HUES48 (cell line): ENCODE results near the gene CAPZA1.
A peak's percentile ranks its signal among the peaks of the same experiment; 100 is the strongest.
"Not testable (repeated sequence)": the region's sequence is repeated elsewhere in the genome, so short reads cannot be mapped to it uniquely, and the experiment has no call there.

ENCODE experiments used
- H3K27ac ChIP-seq: one replicate; pipeline ENCODE4 v1.7.0; 2013; ENCODE audit warnings: low read depth, low read length, inconsistent platforms
- H3K27me3 ChIP-seq: 2 replicates; pipeline ENCODE4 v1.6.1; 2013; ENCODE audit warnings: mild to moderate bottlenecking, low read length; ENCODE audit not compliant: control insufficient read depth, insufficient read depth
- H3K36me3 ChIP-seq: 2 replicates; pipeline ENCODE4 v1.6.1; 2013; ENCODE audit warnings: low read length; ENCODE audit not compliant: control insufficient read depth, insufficient read depth
- H3K4me1 ChIP-seq: 2 replicates; pipeline ENCODE4 v1.6.1; 2013; ENCODE audit warnings: mild to moderate bottlenecking, low read length; ENCODE audit not compliant: control insufficient read depth, insufficient read depth
- H3K4me3 ChIP-seq: 2 replicates; pipeline ENCODE4 v1.5.1; 2013; ENCODE audit warnings: mild to moderate bottlenecking, low read depth, low read length
- H3K9ac ChIP-seq: 2 replicates; pipeline ENCODE4 v1.6.1; 2013; ENCODE audit warnings: mild to moderate bottlenecking, low read depth, low read length, moderate library complexity
- H3K9me3 ChIP-seq: 2 replicates; pipeline ENCODE4 v1.6.1; 2013; ENCODE audit warnings: low read length; ENCODE audit not compliant: control insufficient read depth, insufficient read depth

Gene CAPZA1

DNA sequence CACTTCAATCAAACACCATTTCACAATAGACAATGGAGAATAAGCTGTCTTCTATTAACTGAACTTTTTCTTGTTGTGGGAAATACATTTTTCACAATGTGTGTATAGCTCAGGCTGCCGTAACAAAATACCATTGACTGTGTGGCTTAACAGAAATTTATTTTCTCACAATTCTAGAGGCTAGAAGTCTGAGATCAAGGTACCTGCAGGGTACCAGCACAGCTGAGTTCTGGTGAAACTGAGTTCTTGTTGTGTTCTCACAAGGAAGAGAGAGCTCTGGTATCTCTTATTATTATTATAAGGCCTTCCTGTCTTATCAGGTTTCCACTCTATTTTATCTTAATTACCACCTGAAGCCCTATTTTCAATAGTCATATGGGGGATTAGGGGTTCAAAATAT is 16.1 kb upstream of the CAPZA1 start:
- no peak overlapping the region for H3K4me3 ChIP-seq
- peaks cover 50% of the 10 kb centered on the region for H3K36me3 ChIP-seq
- no peak overlapping the region for H3K9ac ChIP-seq
- no peaks in the 10 kb centered on the region for H3K27me3 ChIP-seq
- H3K27ac ChIP-seq: no peak overlapping the region
- no peaks in the 10 kb centered on the region for H3K4me1 ChIP-seq
- no peaks in the 10 kb centered on the region for H3K9me3 ChIP-seq

DNA sequence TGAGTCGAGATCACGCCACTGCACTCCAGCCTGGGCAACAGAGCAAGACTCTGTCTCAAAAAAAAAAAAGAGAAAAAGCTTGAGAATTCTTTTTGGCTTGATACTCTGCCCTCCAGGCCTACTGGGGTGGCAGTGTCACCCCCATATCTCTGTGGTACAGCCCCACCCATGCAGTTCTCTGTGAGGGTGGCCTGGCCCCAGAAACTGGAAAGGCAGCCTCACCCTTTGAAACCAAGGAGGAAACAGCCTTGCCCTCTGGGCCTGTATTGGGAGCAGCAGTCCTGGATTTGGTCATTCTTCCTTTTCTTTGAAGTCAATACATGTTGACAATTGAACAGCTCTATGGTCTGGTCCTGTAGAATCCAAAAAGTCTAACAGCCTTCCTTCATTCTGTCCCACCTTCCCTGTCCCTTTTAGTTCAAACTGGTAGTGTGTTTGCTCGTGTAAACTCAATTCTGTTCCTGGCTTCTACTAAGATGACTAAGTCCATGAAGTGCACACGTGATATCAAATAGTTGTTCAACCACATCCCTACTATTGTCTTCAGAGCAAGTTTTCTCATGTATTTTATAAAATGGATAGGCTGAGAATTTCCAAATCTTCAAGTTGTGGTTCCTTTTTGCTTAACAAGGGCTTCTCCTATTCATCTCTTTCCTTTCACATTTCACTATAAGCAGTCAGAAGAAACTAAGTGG is 13.9 kb upstream of the CAPZA1 start:
- Histone ChIP-seq H3K4me3 (no peak overlapping the region), H3K36me3 (peaks cover 54% of the 10 kb centered on the region), H3K9ac (no peak overlapping the region), H3K27me3 (no peaks in the 10 kb centered on the region), H3K9me3 (no peaks in the 10 kb centered on the region), H3K27ac (no peak overlapping the region), H3K4me1 (no peaks in the 10 kb centered on the region)

DNA sequence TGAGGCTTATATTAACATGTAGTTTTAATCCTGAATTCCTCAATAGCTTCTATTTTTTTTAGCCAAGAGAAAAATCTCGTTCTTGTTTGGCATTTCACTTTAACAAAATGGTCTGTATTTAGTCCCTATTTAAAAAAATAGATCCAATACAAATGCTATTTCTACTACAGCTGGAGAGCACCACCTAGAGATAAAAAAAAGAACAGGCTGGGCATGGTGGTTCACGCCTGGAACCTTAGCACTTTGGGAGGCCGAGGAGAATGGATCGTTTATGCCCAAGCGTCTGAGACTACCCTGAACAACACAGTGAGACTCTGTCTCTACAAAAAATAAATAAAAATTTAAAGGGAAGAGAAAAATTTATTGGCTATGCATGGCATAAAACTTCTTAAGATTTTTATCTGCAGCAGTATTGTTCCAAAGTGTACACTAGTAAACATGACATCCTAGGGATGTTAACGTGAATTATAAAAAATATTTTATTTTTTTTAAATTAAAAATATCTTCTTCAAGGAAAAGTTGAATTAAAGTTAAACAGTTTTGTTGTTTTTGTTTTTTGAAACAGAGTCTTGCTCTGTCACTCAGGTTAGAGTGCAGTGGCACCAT is 5.1 kb upstream of the CAPZA1 start:
- Histone ChIP-seq H3K4me3 (no peak overlapping the region), H3K36me3 (peaks cover 64% of the 10 kb centered on the region), H3K9ac (no peak overlapping the region), H3K27me3 (no peaks in the 10 kb centered on the region), H3K9me3 (no peaks in the 10 kb centered on the region), H3K27ac (no peak overlapping the region), H3K4me1 (peaks cover 5% of the 10 kb centered on the region; the same call in 1 of the 2 replicates)

DNA sequence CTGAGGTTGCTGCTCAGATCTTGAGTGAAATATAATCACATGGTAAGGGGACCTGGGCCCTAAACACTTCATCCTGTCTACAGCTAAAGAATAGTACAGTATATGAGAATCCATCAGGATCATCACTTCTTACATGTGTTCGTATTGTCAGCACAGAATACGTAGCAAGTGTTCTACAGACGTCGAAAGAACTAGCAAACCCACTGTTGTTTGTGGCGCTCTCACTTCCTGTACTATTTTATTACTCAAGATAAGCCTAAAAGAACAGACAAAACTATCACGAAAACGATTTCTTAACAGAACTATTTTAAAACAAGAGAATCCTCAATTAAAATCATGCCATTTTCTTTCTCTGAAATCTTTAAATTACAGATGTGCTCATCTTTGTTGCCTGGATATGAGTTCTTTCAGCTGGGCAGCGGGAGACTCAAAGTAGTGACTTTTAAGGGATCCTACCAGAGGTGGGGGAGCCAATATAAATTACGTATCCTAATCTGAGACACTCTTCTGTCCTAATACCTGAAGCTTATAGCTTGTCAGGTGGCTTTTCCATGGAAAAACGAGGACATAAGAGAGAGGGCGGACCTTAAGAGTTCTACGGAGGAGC is 1.4 kb upstream of the CAPZA1 start:
- Histone ChIP-seq H3K4me1 (peaks cover 14% of the 10 kb centered on the region), H3K27ac (peak overlapping the region; percentile 98)

DNA sequence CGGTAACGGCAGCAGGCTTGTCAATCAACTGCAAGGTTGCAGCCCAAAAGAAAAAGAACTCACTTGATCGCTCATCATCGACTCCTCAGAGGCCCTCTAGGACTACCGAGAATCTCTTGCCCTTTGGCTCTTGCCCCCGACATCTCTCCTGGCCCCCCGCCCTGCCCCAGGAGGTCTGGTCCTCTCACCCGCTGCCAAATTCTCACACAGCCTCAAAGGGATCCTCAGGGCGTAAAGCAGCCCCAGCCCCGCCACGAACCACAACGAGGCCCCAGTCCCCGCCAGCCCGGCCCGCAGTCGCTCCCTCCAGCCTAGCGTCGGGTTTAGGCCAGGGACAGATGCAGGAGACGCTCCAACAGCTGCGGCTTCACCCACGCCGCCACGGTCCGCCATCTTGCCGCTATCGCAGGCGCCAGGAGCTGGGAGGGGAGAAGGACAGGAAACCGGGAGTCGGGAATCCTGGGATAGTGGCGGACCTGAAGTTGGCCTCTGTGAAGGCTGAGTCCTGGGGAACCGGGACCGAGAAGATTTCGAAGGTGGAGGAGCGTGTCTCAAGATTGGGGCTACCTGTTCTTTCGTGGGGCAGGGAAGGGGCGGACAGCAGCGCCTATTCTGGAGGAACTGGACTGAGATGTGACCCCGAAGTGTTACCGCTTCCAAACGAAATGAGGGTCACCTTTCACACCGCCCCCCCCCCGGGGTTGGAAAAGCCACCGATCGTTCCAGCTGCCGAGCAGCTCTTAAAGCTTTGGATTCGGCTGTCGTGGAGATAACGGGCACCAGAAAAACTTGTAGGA is 713 bp upstream of the CAPZA1 start, which contains the start of gene ST7L:
ST7L (minus strand) TSS at position 421 of the 797 bp plus-strand sequence; CDS start at position 393, 28 bp downstream.
- Histone ChIP-seq H3K27ac (peak within 1 kb of the TSS; percentile 98), H3K27me3 (no peaks in the 10 kb centered on the region), H3K4me3 (peak within 1 kb of the TSS; percentile 95), H3K9ac (peak within 1 kb of the TSS; percentile 97), H3K36me3 (peaks cover 22% of the 10 kb centered on the region), H3K4me1 (peaks cover 14% of the 10 kb centered on the region), H3K9me3 (no peaks in the 10 kb centered on the region)

More for the DNA sequence above, 1.4 kb upstream of the CAPZA1 start:
- H3K4me3 ChIP-seq: peak overlapping the region; percentile 95
- peaks cover 29% of the 10 kb centered on the region for H3K36me3 ChIP-seq
- H3K9me3 ChIP-seq: no peaks in the 10 kb centered on the region
- peak overlapping the region; percentile 89 for H3K9ac ChIP-seq
- no peaks in the 10 kb centered on the region for H3K27me3 ChIP-seq

DNA sequence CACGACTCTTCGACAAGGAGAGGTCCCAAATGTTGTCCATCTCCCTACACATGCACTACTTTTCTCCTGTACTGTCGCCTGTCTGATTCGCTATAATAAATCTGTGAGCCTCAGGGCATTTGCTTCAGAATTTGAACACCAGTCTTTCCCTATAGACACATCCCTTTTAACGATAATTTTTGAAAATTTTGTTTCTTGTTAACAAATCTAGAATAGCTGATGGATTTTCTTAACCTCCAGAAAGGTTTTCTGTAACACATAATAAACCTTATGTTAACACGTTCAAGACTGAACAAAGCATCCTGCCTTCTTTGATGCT is 704 bp downstream of the CAPZA1 start:
- peak overlapping the region; percentile 98 for H3K27ac ChIP-seq
- no peaks in the 10 kb centered on the region for H3K27me3 ChIP-seq
- peaks cover 17% of the 10 kb centered on the region for H3K36me3 ChIP-seq
- no peaks in the 10 kb centered on the region for H3K9me3 ChIP-seq
- H3K4me1 ChIP-seq: peaks cover 14% of the 10 kb centered on the region
- H3K4me3 ChIP-seq: peak overlapping the region; percentile 95
- H3K9ac ChIP-seq: peak overlapping the region; percentile 97

DNA sequence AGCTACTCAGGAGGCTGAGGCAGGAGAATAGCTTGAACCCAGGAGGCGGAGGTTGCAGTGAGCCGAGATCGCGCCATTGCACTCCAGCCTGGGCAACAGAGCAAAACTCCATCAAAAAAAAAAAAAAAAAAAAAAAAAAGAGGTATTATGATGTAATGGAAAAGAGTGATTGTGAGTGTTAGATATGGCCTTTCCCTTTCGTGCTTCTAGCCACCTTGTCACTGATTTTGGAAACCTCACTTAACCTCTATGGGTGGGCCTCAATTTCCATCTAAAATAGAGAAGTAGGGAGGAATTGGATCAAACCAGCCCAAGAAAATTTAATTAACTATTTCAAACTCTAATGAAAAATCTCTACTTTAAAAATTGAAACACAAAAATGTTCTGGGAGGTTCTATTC is 4.9 kb downstream of the CAPZA1 start:
- not testable (repeated sequence) for H3K27me3 ChIP-seq, H3K9me3 ChIP-seq, H3K4me3 ChIP-seq, H3K9ac ChIP-seq, H3K4me1 ChIP-seq, H3K27ac ChIP-seq
- peaks cover 17% of the 10 kb centered on the region for H3K36me3 ChIP-seq

DNA sequence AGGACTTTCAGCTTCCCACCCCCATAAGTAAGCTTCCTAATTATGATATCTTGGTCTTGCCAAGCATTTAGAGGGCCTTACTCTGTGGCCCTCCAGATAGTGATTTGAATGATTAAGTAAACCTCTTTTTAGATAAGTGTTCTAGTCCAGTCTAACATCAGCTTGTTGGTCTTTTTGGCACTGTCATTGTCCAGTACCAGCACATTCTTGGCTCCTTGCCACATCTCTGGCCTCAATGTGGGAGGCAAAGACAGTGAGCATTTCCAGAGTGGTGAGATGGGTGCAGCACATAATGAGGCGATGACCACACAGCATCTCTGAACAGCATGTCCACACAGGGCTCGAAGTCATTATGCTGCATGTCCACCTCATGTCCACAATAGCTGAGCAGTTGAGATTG is 6.1 kb downstream of the CAPZA1 start:
- H3K36me3 ChIP-seq: peaks cover 20% of the 10 kb centered on the region
- no peak overlapping the region for H3K27ac ChIP-seq
- H3K9me3 ChIP-seq: no peaks in the 10 kb centered on the region
- H3K4me1 ChIP-seq: peaks cover 3% of the 10 kb centered on the region
- no peaks in the 10 kb centered on the region for H3K27me3 ChIP-seq
- no peak overlapping the region for H3K9ac ChIP-seq
- H3K4me3 ChIP-seq: no peak overlapping the region

DNA sequence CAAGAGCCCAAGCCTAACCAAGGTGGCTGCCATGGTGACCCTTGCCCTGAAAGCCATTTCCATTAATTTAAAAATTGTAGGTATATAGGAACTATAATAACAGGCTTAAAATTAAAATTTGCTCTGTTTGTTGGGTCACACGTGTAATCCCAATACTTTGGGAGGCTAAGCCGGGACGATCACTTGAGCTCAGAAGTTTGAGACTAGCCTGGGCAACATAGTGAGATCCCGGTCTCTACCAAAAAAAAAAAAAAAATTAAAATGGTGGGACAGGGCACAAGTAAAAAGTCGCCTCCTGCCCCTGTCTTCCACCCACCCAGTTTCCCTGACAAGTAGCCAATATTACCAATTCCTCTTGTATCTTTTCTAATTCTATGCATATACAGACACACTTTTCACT is 6.6 kb downstream of the CAPZA1 start:
- H3K36me3 ChIP-seq: peaks cover 20% of the 10 kb centered on the region
- H3K27me3 ChIP-seq: no peaks in the 10 kb centered on the region
- no peak overlapping the region for H3K4me3 ChIP-seq
- H3K9me3 ChIP-seq: no peaks in the 10 kb centered on the region
- no peak overlapping the region for H3K27ac ChIP-seq
- H3K4me1 ChIP-seq: no peaks in the 10 kb centered on the region
- H3K9ac ChIP-seq: no peak overlapping the region

DNA sequence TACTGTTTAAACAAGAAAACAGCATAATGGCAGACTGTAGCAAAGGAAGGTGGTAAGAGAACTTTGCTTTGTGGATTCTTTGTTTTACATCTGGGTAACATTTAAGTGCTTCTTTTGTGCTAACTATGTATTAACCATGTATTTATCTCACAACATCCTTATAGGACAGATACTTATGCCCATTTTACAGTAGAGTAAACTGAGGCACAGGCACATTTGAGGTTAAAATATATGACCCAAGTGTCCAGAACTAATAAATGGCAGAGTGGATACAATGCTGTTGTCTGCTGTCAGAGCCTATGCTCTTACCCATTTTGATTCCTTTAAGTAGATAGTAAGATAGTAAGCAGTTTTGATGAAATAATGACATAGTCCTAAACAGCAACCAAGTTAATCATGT is 7.3 kb downstream of the CAPZA1 start:
- Histone ChIP-seq H3K27me3 (no peaks in the 10 kb centered on the region), H3K9ac (no peak overlapping the region), H3K36me3 (peaks cover 23% of the 10 kb centered on the region), H3K4me1 (no peaks in the 10 kb centered on the region), H3K9me3 (no peaks in the 10 kb centered on the region), H3K27ac (no peak overlapping the region), H3K4me3 (no peak overlapping the region)

DNA sequence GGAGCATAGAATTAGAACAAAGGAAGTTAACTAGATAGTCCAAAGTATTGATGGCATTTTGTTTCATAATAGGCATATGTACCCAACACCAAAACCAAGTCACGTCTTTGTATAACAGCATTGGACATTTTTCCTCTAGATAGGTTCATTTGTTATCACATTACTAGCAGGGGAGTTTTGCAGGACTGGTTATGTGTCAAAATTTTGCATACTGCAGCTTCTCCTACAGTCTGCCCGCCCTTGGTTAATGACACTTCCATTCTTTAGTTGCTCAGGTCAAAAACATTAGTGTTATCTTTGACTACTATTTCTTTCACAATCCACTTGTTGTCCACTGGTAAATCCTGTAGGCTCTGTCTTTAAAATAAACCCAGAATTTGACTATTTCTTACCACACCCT is 8.9 kb downstream of the CAPZA1 start:
- H3K36me3 ChIP-seq: peaks cover 23% of the 10 kb centered on the region
- no peaks in the 10 kb centered on the region for H3K4me1 ChIP-seq

More for the DNA sequence above, 8.9 kb downstream of the CAPZA1 start:
- Histone ChIP-seq H3K4me3 (no peak overlapping the region), H3K27me3 (no peaks in the 10 kb centered on the region), H3K27ac (no peak overlapping the region), H3K9ac (no peak overlapping the region), H3K9me3 (no peaks in the 10 kb centered on the region)
